Karpas-422 (cell line): ENCODE results near the gene PSMC6. TPM values are rescaled to one million over a fixed set of nuclear protein-coding genes. Genes with fewer than 3 reads are reported as not detected.
A peak's percentile ranks its signal among the peaks of the same experiment; 100 is the strongest.
"Not testable (repeated sequence)": the region's sequence is repeated elsewhere in the genome, so short reads cannot be mapped to it uniquely, and the experiment has no call there.

Experiments
- DNase-seq: peaks from one replicate; pipeline ENCODE4 v3.0.0-alpha.2; 2015
- H2AFZ ChIP-seq: fragments of 200-600 bp; sonication (generic); 2 replicates; pipeline ENCODE4 v1.6.1; 2014; ENCODE audit warnings: antibody characterized with exemption, low read length, mixed read lengths
- H3K27ac ChIP-seq: fragments of 200-600 bp; sonication (generic); 2 replicates; pipeline ENCODE4 v1.5.1; 2014; ENCODE audit warnings: mild to moderate bottlenecking, low read length, moderate library complexity
- H3K27me3 ChIP-seq: fragments of 200-600 bp; sonication (generic); 2 replicates; pipeline ENCODE4 v1.6.1; 2014; ENCODE audit warnings: low read length, mixed read lengths
- H3K36me3 ChIP-seq: fragments of 200-600 bp; sonication (generic); 2 replicates; pipeline ENCODE4 v1.6.1; 2014; ENCODE audit warnings: low read length, mixed read lengths; ENCODE audit not compliant: insufficient read depth
- H3K4me1 ChIP-seq: fragments of 200-600 bp; sonication (generic); 2 replicates; pipeline ENCODE4 v1.6.1; 2014; ENCODE audit warnings: mild to moderate bottlenecking, low read length, mixed read lengths
- H3K4me2 ChIP-seq: fragments of 200-600 bp; sonication (generic); 2 replicates; pipeline ENCODE4 v1.6.1; 2014; ENCODE audit warnings: low read length, low read depth, mild to moderate bottlenecking; ENCODE audit not compliant: poor library complexity, severe bottlenecking
- H3K4me3 ChIP-seq: fragments of 200-600 bp; sonication (generic); 2 replicates; pipeline ENCODE4 v1.5.1; 2014; ENCODE audit warnings: mild to moderate bottlenecking, antibody characterized with exemption, low read length, mixed read lengths
- H3K79me2 ChIP-seq: fragments of 200-600 bp; sonication (generic); 2 replicates; pipeline ENCODE4 v1.6.1; 2014; ENCODE audit warnings: mild to moderate bottlenecking, low read length, mixed read lengths
- H3K9ac ChIP-seq: fragments of 200-600 bp; sonication (generic); 2 replicates; pipeline ENCODE4 v1.6.0; 2014; ENCODE audit warnings: low read length
- H3K9me2 ChIP-seq: fragments of 200-600 bp; sonication (generic), shearing (Covaris generic); replicated peaks from 2 replicates; pipeline ENCODE4 v1.6.0; 2014; ENCODE audit warnings: mild to moderate bottlenecking, low read length, moderate library complexity; ENCODE audit not compliant: insufficient read depth
- H3K9me3 ChIP-seq: fragments of 300-700, 200-600 bp; sonication (generic); 2 replicates; pipeline ENCODE4 v1.6.1; 2014; ENCODE audit warnings: low read length, mixed read lengths
- H4K20me1 ChIP-seq: fragments of 200-600 bp; sonication (generic); 2 replicates; pipeline ENCODE4 v1.6.1; 2014; ENCODE audit warnings: mild to moderate bottlenecking, antibody characterized with exemption, low read length, low read depth; ENCODE audit not compliant: insufficient read depth
- total RNA-seq: library from RNA; depleted of rRNA; stranded (reverse); fragments of >200 nt; shearing (Covaris generic); gene quantifications from 2 replicates; pipeline ENCODE4 v1.2.3, GENCODE V29; 2014; ENCODE audit warnings: low replicate concordance

PSMC6 gene
- total RNA-seq, 1 experiment from 2014 or later = 132 TPM

GRCh38 chr14:52727509-52727908 is 20.5 kb downstream of the PSMC6 start:
- H3K9me2 ChIP-seq, H3K4me3 ChIP-seq, H2AFZ ChIP-seq, H3K9ac ChIP-seq, DNase-seq, H3K9me3 ChIP-seq, H3K27ac ChIP-seq, H3K4me2 ChIP-seq, H4K20me1 ChIP-seq, H3K27me3 ChIP-seq: not testable (repeated sequence)
- H3K36me3 ChIP-seq = peaks cover 48% of the 10 kb centered on the region
- H3K79me2 ChIP-seq = peaks cover 65% of the 10 kb centered on the region
- H3K4me1 ChIP-seq = peaks cover 55% of the 10 kb centered on the region

- H3K4me3 ChIP-seq, DNase-seq, H3K27me3 ChIP-seq, H2AFZ ChIP-seq, H4K20me1 ChIP-seq, H3K9me2 ChIP-seq, H3K9ac ChIP-seq, H3K9me3 ChIP-seq: not testable (repeated sequence)
- peak overlapping the region; percentile 73; the same call in 1 of the 2 replicates for H3K27ac ChIP-seq
- peaks cover 65% of the 10 kb centered on the region for H3K79me2 ChIP-seq
- H3K36me3 ChIP-seq = peaks cover 41% of the 10 kb centered on the region
- peak overlapping the region; percentile 89 for H3K4me2 ChIP-seq
- H3K4me1 ChIP-seq = peaks cover 40% of the 10 kb centered on the region
These were observed 22.0 kb downstream of the PSMC6 start for GRCh38 chr14:52729035-52729434.

GRCh38 chr14:52729585-52729924 is 22.6 kb downstream of the PSMC6 start:
- H3K9ac ChIP-seq = peak overlapping the region; percentile 60
- H3K9me3 ChIP-seq = no peaks in the 10 kb centered on the region
- peaks cover 38% of the 10 kb centered on the region for H3K36me3 ChIP-seq
- no peaks in the 10 kb centered on the region for H4K20me1 ChIP-seq
- peak overlapping the region; percentile 89 for H3K4me2 ChIP-seq
- no peaks in the 10 kb centered on the region for H3K27me3 ChIP-seq
- no peaks in the 10 kb centered on the region for H3K9me2 ChIP-seq
- peak overlapping the region; percentile 73 for H3K27ac ChIP-seq
- no peak for DNase-seq
- 0 out of 2 replicates have a peak overlapping the region, but pooled peaks have one; percentile 30 for H2AFZ ChIP-seq
- peak overlapping the region; percentile 61 for H3K4me3 ChIP-seq
- H3K79me2 ChIP-seq = peaks cover 65% of the 10 kb centered on the region
- H3K4me1 ChIP-seq = peaks cover 35% of the 10 kb centered on the region

GRCh38 chr14:52729925-52730708 is 23.1 kb downstream of the PSMC6 start, which contains the start of gene STYX:
TSS of gene STYX (plus strand) at chr14:52730166. CDS start at chr14:52730475, 309 bp downstream.
- H3K36me3 ChIP-seq = peaks cover 32% of the 10 kb centered on the region
- H3K4me3 ChIP-seq = peak within 1 kb of the TSS; percentile 76
- no peaks in the 10 kb centered on the region for H4K20me1 ChIP-seq
- H3K9ac ChIP-seq = peak within 1 kb of the TSS; percentile 91
- DNase-seq = peak; percentile 100
- peak within 1 kb of the TSS; percentile 61 for H2AFZ ChIP-seq
- no peaks in the 10 kb centered on the region for H3K27me3 ChIP-seq
- H3K4me1 ChIP-seq = peaks cover 31% of the 10 kb centered on the region
- H3K9me3 ChIP-seq = no peaks in the 10 kb centered on the region
- H3K4me2 ChIP-seq = peak within 1 kb of the TSS; percentile 89
- peak within 1 kb of the TSS; percentile 73 for H3K27ac ChIP-seq
- no peaks in the 10 kb centered on the region for H3K9me2 ChIP-seq
- peaks cover 65% of the 10 kb centered on the region for H3K79me2 ChIP-seq

GRCh38 chr14:52730709-52731111 is 23.7 kb downstream of the PSMC6 start:
- H3K4me2 ChIP-seq = peak overlapping the region; percentile 89
- peak overlapping the region; percentile 91 for H3K9ac ChIP-seq
- H3K9me3 ChIP-seq = no peaks in the 10 kb centered on the region
- H3K9me2 ChIP-seq = no peaks in the 10 kb centered on the region
- no peak for DNase-seq
- H3K4me1 ChIP-seq = peaks cover 35% of the 10 kb centered on the region
- peak overlapping the region; percentile 21 for H3K27ac ChIP-seq
- peaks cover 65% of the 10 kb centered on the region for H3K79me2 ChIP-seq
- H3K36me3 ChIP-seq = peaks cover 26% of the 10 kb centered on the region
- H3K4me3 ChIP-seq = peak overlapping the region; percentile 76
- H3K27me3 ChIP-seq = no peaks in the 10 kb centered on the region
- peak overlapping the region; percentile 61; the same call in 1 of the 2 replicates for H2AFZ ChIP-seq
- no peaks in the 10 kb centered on the region for H4K20me1 ChIP-seq

GRCh38 chr14:52733824-52734223 is 26.8 kb downstream of the PSMC6 start:
- no peak for DNase-seq
- Histone ChIP-seq H4K20me1 (no peaks in the 10 kb centered on the region), H3K4me1 (peaks cover 45% of the 10 kb centered on the region), H3K27me3 (no peaks in the 10 kb centered on the region), H3K9me3 (no peaks in the 10 kb centered on the region), H3K27ac (no peak overlapping the region), H3K79me2 (peaks cover 87% of the 10 kb centered on the region), H3K4me3 (no peak overlapping the region), H3K9me2 (no peaks in the 10 kb centered on the region), H3K36me3 (peaks cover 12% of the 10 kb centered on the region; the same call in 1 of the 2 replicates), H3K4me2 (no peak overlapping the region), H2AFZ (no peak overlapping the region), H3K9ac (no peak overlapping the region)

GRCh38 chr14:52735921-52736489 is 29.0 kb downstream of the PSMC6 start:
- Histone ChIP-seq H2AFZ (no peak overlapping the region), H4K20me1 (no peaks in the 10 kb centered on the region), H3K79me2 (peaks cover 99% of the 10 kb centered on the region), H3K4me1 (peaks cover 43% of the 10 kb centered on the region), H3K9me3 (no peaks in the 10 kb centered on the region), H3K27me3 (no peaks in the 10 kb centered on the region), H3K9me2 (no peaks in the 10 kb centered on the region), H3K4me3 (no peak overlapping the region), H3K9ac (no peak overlapping the region), H3K36me3 (peaks cover 21% of the 10 kb centered on the region; the same call in 1 of the 2 replicates), H3K4me2 (no peak overlapping the region), H3K27ac (peak overlapping the region; percentile 40)
- no peak for DNase-seq

GRCh38 chr14:52738409-52738808 is 31.4 kb downstream of the PSMC6 start:
- no peak overlapping the region for H3K4me3 ChIP-seq
- no peaks in the 10 kb centered on the region for H3K27me3 ChIP-seq
- H2AFZ ChIP-seq = no peak overlapping the region
- H4K20me1 ChIP-seq = no peaks in the 10 kb centered on the region
- H3K9me2 ChIP-seq = no peaks in the 10 kb centered on the region
- H3K27ac ChIP-seq = no peak overlapping the region
- peaks cover 97% of the 10 kb centered on the region for H3K79me2 ChIP-seq
- no peak for DNase-seq
- H3K4me1 ChIP-seq = peaks cover 57% of the 10 kb centered on the region
- H3K9me3 ChIP-seq = no peaks in the 10 kb centered on the region
- no peak overlapping the region for H3K4me2 ChIP-seq
- no peak overlapping the region for H3K9ac ChIP-seq
- peaks cover 13% of the 10 kb centered on the region; the same call in 1 of the 2 replicates for H3K36me3 ChIP-seq
